HG03039 (cell line): ENCODE measurements around the gene ZNF311.
"Not testable (repeated sequence)": the region's sequence is repeated elsewhere in the genome, so short reads cannot be mapped to it uniquely, and the experiment has no call there.

Experiments used
- ATAC-seq: cut with Tn5 transposase; IDR thresholded peaks from one replicate; pipeline ENCODE4 v1.9.1; 2021; ENCODE audit warnings: mild to moderate bottlenecking, moderate library complexity; ENCODE audit not compliant: unreplicated experiment

The ZNF311 gene

GRCh38 chr6:28956331-28956730 is 48.8 kb downstream of the ZNF311 start:
- no peak for ATAC-seq

DNA sequence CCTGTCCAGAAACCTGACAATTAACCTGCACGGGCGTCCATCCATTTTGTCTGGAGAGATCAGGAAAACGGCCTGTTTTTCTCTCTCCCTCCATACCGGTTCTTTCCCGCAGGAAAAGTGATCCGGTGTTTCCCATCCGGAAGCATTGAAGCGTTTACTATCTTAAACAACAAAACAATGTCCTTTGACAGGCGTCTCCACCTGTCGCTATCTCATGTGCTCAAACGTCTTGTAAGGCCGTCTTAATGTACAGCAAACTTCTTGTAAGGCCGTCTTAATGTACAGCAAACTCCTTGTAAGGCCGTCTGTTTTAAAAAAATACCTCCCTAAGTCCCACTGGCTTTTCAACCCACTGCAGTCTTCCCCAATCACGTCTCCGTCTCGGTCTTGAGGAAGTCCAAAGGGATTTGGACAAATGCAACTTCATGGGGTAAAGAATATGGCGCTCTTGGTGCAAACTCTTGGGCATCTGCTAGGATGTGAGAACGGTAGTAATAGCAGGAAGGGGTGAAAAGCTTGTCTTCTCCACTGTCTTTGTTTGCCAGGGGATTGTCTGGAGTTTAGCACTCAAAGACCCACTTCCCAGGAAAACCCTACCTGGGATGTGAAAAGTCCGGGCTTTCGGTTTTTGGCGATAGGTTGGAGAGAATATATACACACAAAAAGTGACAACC is 51.4 kb downstream of the ZNF311 start:
- no peak for ATAC-seq

DNA sequence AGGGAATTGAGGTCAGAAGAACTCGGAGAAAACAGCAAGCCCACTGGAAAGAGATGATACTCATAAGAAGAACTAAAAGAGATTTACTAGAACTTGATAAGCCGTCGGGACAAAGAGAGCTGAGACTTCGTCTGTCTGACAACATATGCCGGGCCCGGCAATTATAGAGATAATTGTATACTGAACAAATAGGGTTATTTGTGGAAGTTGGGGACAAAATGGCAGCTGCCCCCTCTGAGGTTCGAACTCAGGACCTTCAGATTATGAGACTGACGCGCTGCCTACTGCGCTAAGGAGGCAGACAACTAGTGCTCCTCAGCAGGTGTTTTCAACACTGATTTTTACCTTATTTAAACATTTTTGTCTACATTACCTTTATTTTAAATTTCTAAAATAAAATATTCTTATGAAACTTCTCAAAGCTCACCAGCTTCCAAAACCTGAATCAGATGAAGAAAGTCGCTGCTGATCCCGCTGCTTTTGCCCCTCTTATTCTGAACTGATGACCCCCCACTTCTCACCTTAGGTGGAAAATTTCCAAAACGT is 52.0 kb downstream of the ZNF311 start:
- ATAC-seq: no peak

GRCh38 chr6:28949656-28950195 is 55.4 kb downstream of the ZNF311 start:
- ATAC-seq: not testable (repeated sequence)

DNA sequence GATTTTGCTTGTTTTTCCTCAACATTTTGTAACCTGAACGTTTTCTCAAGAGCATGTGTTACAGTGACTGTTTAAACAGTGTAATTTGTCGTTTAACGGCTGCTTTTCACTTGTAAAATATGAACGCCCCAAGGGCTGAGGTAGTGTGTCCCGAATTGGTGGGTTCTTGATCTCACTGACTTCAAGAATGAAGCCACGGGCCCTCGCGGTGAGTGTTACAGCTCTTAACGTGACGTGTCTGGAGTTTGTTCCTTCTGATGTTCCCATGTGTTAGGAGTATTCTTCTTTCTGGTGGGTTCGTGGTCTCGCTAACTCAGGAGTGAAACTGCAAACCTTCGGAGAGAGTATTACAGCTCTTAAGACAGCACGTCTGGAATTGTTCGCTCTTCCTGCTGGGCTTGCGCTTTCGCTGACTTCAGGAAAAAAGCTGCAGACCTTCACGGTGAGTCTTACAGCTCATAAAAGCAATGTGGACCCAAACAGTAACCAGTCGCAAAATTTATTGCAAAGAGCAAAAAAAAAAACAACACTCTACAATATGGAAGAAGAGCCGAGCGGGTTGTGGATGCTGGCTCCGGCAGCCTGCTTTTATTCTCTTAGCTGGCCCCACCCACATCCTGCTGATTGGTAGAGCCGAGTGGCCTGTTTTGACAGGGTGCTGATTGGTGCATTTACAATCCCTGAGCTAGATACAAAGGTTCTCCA is 56.2 kb downstream of the ZNF311 start:
- ATAC-seq: no peak

GRCh38 chr6:28947831-28948270 is 57.3 kb downstream of the ZNF311 start:
- ATAC-seq: no peak

GRCh38 chr6:28947067-28947765 is 57.9 kb downstream of the ZNF311 start:
- no peak for ATAC-seq

GRCh38 chr6:28945349-28945748 is 59.8 kb downstream of the ZNF311 start:
- ATAC-seq: no peak
